ENCODE data around the gene ZNF408.

ZNF408 gene

GRCh38 chr11:46676436-46677158, 24.2 kb upstream of the ZNF408 start:
- no peak for DNase-seq

- DNase-seq: no peak
Observed at GRCh38 chr11:46677169-46677568, 23.7 kb upstream of the ZNF408 start.

GRCh38 chr11:46677991-46678740, 22.7 kb upstream of the ZNF408 start:
- no peak for DNase-seq

DNA sequence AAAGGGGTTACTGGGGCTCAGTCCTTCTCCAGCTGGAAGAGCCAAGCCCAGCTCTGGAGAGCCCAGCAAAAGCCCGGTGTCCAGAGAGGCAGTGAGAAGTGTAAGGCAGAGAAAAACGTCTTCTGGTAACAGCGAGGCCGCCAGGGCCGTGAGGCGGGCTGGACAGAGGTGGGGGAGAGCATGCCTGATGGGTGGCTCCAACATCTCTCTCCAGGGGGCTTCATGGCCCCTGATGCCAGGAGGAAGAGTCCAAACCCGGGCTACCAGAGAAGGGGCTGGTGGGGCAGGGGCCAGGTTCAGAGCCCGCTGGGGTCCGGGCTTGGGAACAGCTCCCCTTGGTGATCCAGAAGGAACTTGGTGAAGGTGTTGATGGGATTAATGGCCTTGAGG, 22.1 kb upstream of the ZNF408 start:
- no peak for DNase-seq

- no peak for DNase-seq
Observed at GRCh38 chr11:46679241-46680163, 21.3 kb upstream of the ZNF408 start.

GRCh38 chr11:46680164-46680760, 20.6 kb upstream of the ZNF408 start:
- no peak for DNase-seq

GRCh38 chr11:46680815-46681214, 20.0 kb upstream of the ZNF408 start:
- no peak for DNase-seq

- DNase-seq: no peak
Observed at GRCh38 chr11:46681814-46682213, 19.0 kb upstream of the ZNF408 start.

- no peak for DNase-seq
Observed at GRCh38 chr11:46682773-46683752, 17.8 kb upstream of the ZNF408 start.

GRCh38 chr11:46684367-46684766, 16.5 kb upstream of the ZNF408 start:
- DNase-seq: no peak

- peak; percentile 2 for DNase-seq
Observed at GRCh38 chr11:46686886-46687795, 13.7 kb upstream of the ZNF408 start.

DNA sequence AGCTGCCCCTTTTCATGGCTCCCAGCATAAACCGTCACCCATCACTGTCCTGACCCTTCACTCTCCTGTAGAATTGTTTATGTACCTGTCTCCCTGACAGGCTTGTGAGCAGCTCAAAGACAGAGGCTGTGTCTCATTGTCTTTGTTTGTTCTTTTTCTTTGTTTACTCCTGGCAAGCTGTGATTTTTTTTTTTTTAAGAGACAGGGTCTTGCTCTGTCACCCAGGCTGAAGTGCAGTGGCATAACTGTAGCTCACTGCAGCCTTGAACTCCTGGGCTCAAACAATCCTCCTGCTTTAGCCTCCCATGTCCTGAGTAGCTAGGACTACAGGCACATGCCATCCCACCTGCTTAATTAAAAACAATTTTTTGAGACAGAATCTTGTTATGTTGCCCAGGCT, 10.1 kb upstream of the ZNF408 start:
- no peak for DNase-seq

- no peak for DNase-seq
Observed at GRCh38 chr11:46692450-46692849, 8.4 kb upstream of the ZNF408 start.

GRCh38 chr11:46693597-46694012, 7.2 kb upstream of the ZNF408 start:
- no peak for DNase-seq

GRCh38 chr11:46694072-46694471, 6.8 kb upstream of the ZNF408 start:
- DNase-seq: no peak

DNA sequence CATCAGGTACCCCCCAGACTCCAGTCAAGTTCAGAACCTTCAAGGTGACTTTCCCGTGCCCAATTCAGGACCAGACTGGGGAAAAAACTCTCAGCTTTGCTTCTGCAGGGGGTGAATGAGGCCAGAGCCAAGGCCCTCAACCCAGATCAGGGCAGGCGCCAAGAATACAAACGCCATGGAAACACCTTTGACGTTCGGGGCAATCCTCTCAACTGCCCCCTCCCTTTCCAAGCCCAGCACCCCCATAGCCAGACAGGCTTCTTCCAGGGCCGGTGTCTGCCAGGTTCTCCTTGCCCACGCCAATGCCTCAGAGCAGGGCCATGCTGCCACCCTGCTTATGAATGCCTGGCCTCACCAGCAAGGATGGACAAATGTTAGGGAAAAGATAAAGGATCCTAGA, 6.2 kb upstream of the ZNF408 start:
- no peak for DNase-seq

GRCh38 chr11:46695345-46696211, 5.3 kb upstream of the ZNF408 start:
- no peak for DNase-seq

DNA sequence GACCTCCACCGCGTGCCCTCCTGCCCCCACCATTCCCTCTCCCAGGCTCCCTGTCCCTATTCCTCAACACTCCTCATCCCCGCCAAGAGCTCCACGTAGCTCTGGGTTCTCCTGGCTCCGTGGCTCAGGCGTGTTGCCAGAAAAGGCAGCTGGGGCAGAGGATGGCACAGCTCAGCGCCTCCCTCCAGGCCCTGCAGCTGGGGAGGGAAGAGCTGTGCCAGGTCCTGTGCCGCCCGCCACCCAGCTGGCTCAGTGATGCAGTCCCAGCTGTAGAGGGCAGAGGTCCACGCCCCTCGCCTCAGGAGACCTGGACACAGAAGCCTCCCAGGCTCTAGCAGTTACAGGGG, 4.6 kb upstream of the ZNF408 start:
- DNase-seq: no peak

DNA sequence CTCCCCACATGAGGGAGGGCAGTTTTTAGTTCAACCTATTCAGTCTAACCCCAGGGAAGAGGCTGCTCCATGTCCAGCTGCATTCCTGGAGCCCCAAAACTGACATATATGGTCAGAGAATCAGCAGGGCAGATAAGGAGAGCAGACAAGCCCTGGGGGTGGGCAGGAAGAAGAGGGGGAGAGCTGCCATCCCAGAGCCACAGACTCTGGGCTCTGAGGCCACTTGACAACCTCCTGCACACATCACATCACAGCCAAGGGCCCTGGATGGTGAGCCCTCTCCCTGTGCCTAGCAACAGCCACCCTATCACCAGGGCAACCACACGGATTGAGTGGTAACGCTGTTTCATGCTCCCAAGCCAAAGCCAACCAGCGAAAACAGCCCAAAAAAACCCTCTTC, 3.5 kb upstream of the ZNF408 start:
- DNase-seq: no peak

DNA sequence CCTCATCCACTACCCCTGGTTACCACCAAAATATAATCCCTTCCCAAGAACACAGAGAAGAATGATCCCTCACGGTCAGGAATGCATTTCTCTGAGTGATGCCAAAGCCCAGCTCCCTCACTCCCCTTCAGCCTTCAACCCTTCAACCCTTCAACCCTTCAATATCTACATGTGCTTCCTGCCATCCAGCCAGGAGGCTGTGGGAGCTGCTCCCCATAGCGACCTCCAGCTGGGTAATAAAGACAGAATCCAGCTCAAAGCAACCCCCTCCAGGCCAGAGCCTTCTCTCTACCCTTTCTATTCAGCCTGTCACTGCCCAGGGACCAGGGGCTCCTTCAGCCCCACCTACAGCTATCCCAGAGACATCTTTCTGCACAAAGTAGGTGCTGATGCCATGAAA, 3.1 kb upstream of the ZNF408 start:
- no peak for DNase-seq
